Smooth muscle cell (in vitro differentiated cells): ENCODE measurements around the gene ENTPD3. TPM values are rescaled to one million over a fixed set of nuclear protein-coding genes. Genes with fewer than 3 reads are reported as not detected.

Source experiments
- DNase-seq: peaks from one replicate; lab custom pipeline; 2025; ENCODE audit not compliant: unreplicated experiment; lab: John Stamatoyannopoulos, UW
- H2AFZ ChIP-seq: fragments of 200-600 bp; sonication (generic); 2 replicates; pipeline ENCODE4 v1.6.0; 2016; ENCODE audit warnings: antibody characterized with exemption, low read depth, mild to moderate bottlenecking
- H3F3A ChIP-seq: fragments of 200-600 bp; sonication (generic); 2 replicates; pipeline ENCODE4 v1.6.0; 2017; ENCODE audit warnings: antibody characterized with exemption, low read depth
- H3K27ac ChIP-seq: fragments of 200-600 bp; sonication (generic); 2 replicates; pipeline ENCODE4 v1.5.1; 2016; ENCODE audit warnings: low read depth, mild to moderate bottlenecking
- H3K27me3 ChIP-seq: fragments of 200-600 bp; sonication (generic); 2 replicates; pipeline ENCODE4 v1.6.1; 2016; ENCODE audit warnings: low read depth, mild to moderate bottlenecking
- H3K36me3 ChIP-seq: fragments of 200-600 bp; sonication (generic); 2 replicates; pipeline ENCODE4 v1.5.1; 2016; ENCODE audit warnings: low read depth
- H3K4me1 ChIP-seq: fragments of 200-600 bp; sonication (generic); 2 replicates; pipeline ENCODE4 v1.5.1; 2016; ENCODE audit warnings: low read depth
- H3K4me2 ChIP-seq: fragments of 200-600 bp; sonication (generic); 2 replicates; pipeline ENCODE4 v1.6.0; 2016; ENCODE audit warnings: mild to moderate bottlenecking
- H3K4me3 ChIP-seq: fragments of 200-600 bp; sonication (generic); 2 replicates; pipeline ENCODE4 v1.5.1; 2016; ENCODE audit warnings: mild to moderate bottlenecking
- H3K79me2 ChIP-seq: fragments of 200-600 bp; sonication (generic); 2 replicates; pipeline ENCODE4 v1.6.0; 2016; ENCODE audit warnings: low read depth, mild to moderate bottlenecking
- H3K9ac ChIP-seq: fragments of 200-600 bp; sonication (generic); 2 replicates; pipeline ENCODE4 v1.6.0; 2016; ENCODE audit warnings: low read depth
- H3K9me3 ChIP-seq: fragments of 200-600 bp; sonication (generic); replicated peaks from 2 replicates; pipeline ENCODE4 v1.5.1; 2016; ENCODE audit warnings: low read depth
- H4K20me1 ChIP-seq: fragments of 200-600 bp; sonication (generic); 2 replicates; pipeline ENCODE4 v1.6.0; 2016; ENCODE audit warnings: low read depth
- CTCF ChIP-seq: fragments of 200-600 bp; sonication (generic); IDR thresholded peaks from 2 replicates; pipeline ENCODE4 v1.5.1; 2017; ENCODE audit warnings: borderline replicate concordance, mild to moderate bottlenecking, antibody characterized with exemption; ENCODE audit not compliant: insufficient read depth, poor library complexity, severe bottlenecking
- WGBS: methylation state at CpG from one replicate; pipeline ENCODE4 v1.1.7; 2016; ENCODE audit warnings: low lambda C conversion rate; 5-methylcytosine and 5-hydroxymethylcytosine counted together
- polyA plus RNA-seq: library from polyadenylated mRNA; unstranded; fragments of >200 nt; fragmentation: Nextera tagmentation; extraction: Ambion mirVana; gene quantifications from 2 replicates; pipeline ENCODE4 v1.2.1, GENCODE V29; 2016
- total RNA-seq: library from RNA; depleted of rRNA; stranded (reverse); fragments of >200 nt; gene quantifications from 2 replicates; pipeline ENCODE4 v1.2.3, GENCODE V29; 2014

Gene ENTPD3
- total and polyA plus RNA-seq, 2 experiments from 2014 or later = 1.5 to 4.0 TPM

GRCh38 chr3:40382617-40382979 lies 4.4 kb upstream of the ENTPD3 start:
- H2AFZ ChIP-seq = no peak overlapping the region

GRCh38 chr3:40386213-40386612 lies 771 bp upstream of the ENTPD3 start:
- Histone ChIP-seq H3K36me3 (no peaks in the 10 kb centered on the region), H3K79me2 (no peaks in the 10 kb centered on the region), H2AFZ (no peak overlapping the region), H3K27ac (no peak overlapping the region), H3K4me3 (no peak overlapping the region), H3K9me3 (no peaks in the 10 kb centered on the region), H3F3A (peaks cover 4% of the 10 kb centered on the region), H3K27me3 (peaks cover 7% of the 10 kb centered on the region), H4K20me1 (no peaks in the 10 kb centered on the region), H3K9ac (no peak overlapping the region), H3K4me2 (no peak overlapping the region), H3K4me1 (peaks cover 4% of the 10 kb centered on the region)
- no peak for TF ChIP-seq CTCF
- DNase-seq = no peak
- WGBS = 91% methylated on average over 3 of the region's 3 CpGs

More at GRCh38 chr3:40382617-40382979, 4.4 kb upstream of the ENTPD3 start:
- Histone ChIP-seq H3K27me3 (peaks cover 5% of the 10 kb centered on the region), H3K4me3 (no peak overlapping the region), H3K4me2 (no peak overlapping the region), H3K4me1 (peaks cover 4% of the 10 kb centered on the region), H3F3A (no peaks in the 10 kb centered on the region), H3K9ac (no peak overlapping the region), H3K36me3 (no peaks in the 10 kb centered on the region), H3K9me3 (peaks cover 5% of the 10 kb centered on the region), H3K79me2 (no peaks in the 10 kb centered on the region), H3K27ac (no peak overlapping the region), H4K20me1 (no peaks in the 10 kb centered on the region)
- WGBS = 55% methylated on average over 2 of the region's 2 CpGs
- DNase-seq = no peak
- no peak for TF ChIP-seq CTCF

GRCh38 chr3:40387895-40388254 lies 891 bp downstream of the ENTPD3 start:
- Histone ChIP-seq H3K4me1 (peaks cover 4% of the 10 kb centered on the region), H3K9ac (no peak overlapping the region), H3K4me2 (peak overlapping the region; percentile 97), H3K79me2 (no peaks in the 10 kb centered on the region), H3F3A (peaks cover 4% of the 10 kb centered on the region), H3K9me3 (no peaks in the 10 kb centered on the region), H3K36me3 (no peaks in the 10 kb centered on the region), H3K27ac (no peak overlapping the region), H3K4me3 (no peak overlapping the region), H2AFZ (no peak overlapping the region), H3K27me3 (peaks cover 7% of the 10 kb centered on the region), H4K20me1 (no peaks in the 10 kb centered on the region)
- TF ChIP-seq CTCF = no peak
- DNase-seq = no peak
- 75% methylated on average over 10 of the region's 10 CpGs for WGBS

GRCh38 chr3:40396406-40396805 lies 9.4 kb downstream of the ENTPD3 start:
- H3K36me3 ChIP-seq = no peaks in the 10 kb centered on the region
- H3K79me2 ChIP-seq = no peaks in the 10 kb centered on the region
- no peaks in the 10 kb centered on the region for H3F3A ChIP-seq
- no peak for TF ChIP-seq CTCF
- no peaks in the 10 kb centered on the region for H3K9me3 ChIP-seq
- H2AFZ ChIP-seq = no peak overlapping the region
- no peak overlapping the region for H3K4me2 ChIP-seq
- H3K4me3 ChIP-seq = no peak overlapping the region
- H3K27ac ChIP-seq = no peak overlapping the region
- no peaks in the 10 kb centered on the region for H3K4me1 ChIP-seq
- no peak for DNase-seq
- no peaks in the 10 kb centered on the region for H4K20me1 ChIP-seq
- 47% methylated on average over 5 of the region's 5 CpGs for WGBS
- H3K27me3 ChIP-seq = no peaks in the 10 kb centered on the region
- H3K9ac ChIP-seq = no peak overlapping the region
